HUES64 (cell line): ENCODE measurements around the gene HECW1.

Source experiments
- H3K27ac ChIP-seq: 2 replicates; pipeline ENCODE4 v1.7.0; 2013; ENCODE audit warnings: low read depth, low read length, inconsistent platforms
- H3K27me3 ChIP-seq: 2 replicates; pipeline ENCODE4 v1.6.1; 2013; ENCODE audit warnings: mild to moderate bottlenecking, low read length; ENCODE audit not compliant: insufficient read depth
- H3K36me3 ChIP-seq: 2 replicates; pipeline ENCODE4 v1.6.1; 2013; ENCODE audit warnings: mild to moderate bottlenecking, low read length; ENCODE audit not compliant: insufficient read depth
- H3K4me1 ChIP-seq: 2 replicates; pipeline ENCODE4 v1.6.1; 2013; ENCODE audit warnings: mild to moderate bottlenecking, low read length, moderate library complexity; ENCODE audit not compliant: insufficient read depth
- H3K4me3 ChIP-seq: 2 replicates; pipeline ENCODE4 v1.5.1; 2013; ENCODE audit warnings: mild to moderate bottlenecking, low read length, moderate library complexity
- H3K9ac ChIP-seq: 2 replicates; pipeline ENCODE4 v1.6.1; 2013; ENCODE audit warnings: mild to moderate bottlenecking, low read depth, low read length
- H3K9me3 ChIP-seq: 2 replicates; pipeline ENCODE4 v1.6.1; 2013; ENCODE audit warnings: low read depth, low read length; ENCODE audit not compliant: insufficient read depth
- WGBS: fragments of 150-250, 120-280 bp; methylation state at CpG from one replicate; pipeline ENCODE4 v1.1.7; 2013; ENCODE audit warnings: missing lambda C conversion rate; 5-methylcytosine and 5-hydroxymethylcytosine counted together

Gene HECW1

GRCh38 chr7:43542716-43543115, 430.3 kb downstream of the HECW1 start:
- WGBS: 100% methylated on average over 4 of the region's 5 CpGs

DNA sequence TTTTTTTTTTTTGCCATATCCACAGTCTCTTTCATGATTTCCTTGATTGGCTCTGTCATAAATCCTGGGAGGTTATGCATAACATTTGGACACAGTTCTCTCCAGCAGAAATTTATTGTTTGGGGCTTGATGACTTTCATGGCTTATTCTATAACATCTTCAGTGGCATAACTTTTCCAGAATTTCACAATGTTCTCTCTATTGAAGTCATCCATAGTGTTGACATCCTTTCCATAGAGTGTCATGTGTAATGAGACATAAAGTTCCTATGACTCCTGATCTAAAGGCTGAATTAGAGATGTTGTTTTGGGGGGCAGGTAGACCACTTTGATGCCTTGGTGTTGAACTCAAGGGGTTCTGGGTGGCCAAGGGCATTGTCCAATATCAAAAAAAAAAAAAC, 433.8 kb downstream of the HECW1 start:
- Histone ChIP-seq H3K4me3 (no peak overlapping the region), H3K36me3 (no peaks in the 10 kb centered on the region), H3K27ac (no peak overlapping the region), H3K9me3 (no peaks in the 10 kb centered on the region), H3K27me3 (no peaks in the 10 kb centered on the region), H3K4me1 (no peaks in the 10 kb centered on the region), H3K9ac (no peak overlapping the region)

More at GRCh38 chr7:43542716-43543115, 430.3 kb downstream of the HECW1 start:
- Histone ChIP-seq H3K27ac (no peak overlapping the region), H3K9me3 (no peaks in the 10 kb centered on the region), H3K36me3 (no peaks in the 10 kb centered on the region), H3K9ac (no peak overlapping the region), H3K4me3 (no peak overlapping the region), H3K4me1 (no peaks in the 10 kb centered on the region), H3K27me3 (no peaks in the 10 kb centered on the region)

GRCh38 chr7:43550427-43550826, 438.0 kb downstream of the HECW1 start:
- Histone ChIP-seq H3K27me3 (no peaks in the 10 kb centered on the region), H3K27ac (no peak overlapping the region), H3K4me1 (peaks cover 4% of the 10 kb centered on the region; the same call in 1 of the 2 replicates), H3K36me3 (no peaks in the 10 kb centered on the region), H3K9ac (no peak overlapping the region), H3K9me3 (no peaks in the 10 kb centered on the region), H3K4me3 (no peak overlapping the region)
- WGBS: 96% methylated on average over 16 of the region's 16 CpGs

DNA sequence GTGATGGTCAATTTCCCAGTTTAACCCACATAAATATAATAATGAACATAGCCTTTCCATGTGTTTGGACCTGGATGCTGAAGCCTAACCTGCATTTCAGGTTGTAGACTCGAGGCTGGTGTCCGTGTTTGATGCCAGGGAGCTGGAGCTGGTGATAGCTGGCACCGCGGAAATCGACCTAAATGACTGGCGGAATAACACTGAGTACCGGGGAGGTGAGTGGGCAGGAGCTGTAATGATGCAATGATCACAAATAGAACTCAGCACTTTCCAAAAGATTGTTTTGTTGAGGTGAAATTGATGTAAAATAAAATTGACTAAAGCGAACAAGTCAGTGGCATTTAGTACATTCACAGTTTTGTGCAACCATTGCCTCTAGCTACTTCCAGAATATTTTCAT, 439.7 kb downstream of the HECW1 start:
- no peak overlapping the region for H3K9ac ChIP-seq
- no peaks in the 10 kb centered on the region for H3K27me3 ChIP-seq
- no peaks in the 10 kb centered on the region for H3K36me3 ChIP-seq
- peaks cover 6% of the 10 kb centered on the region; the same call in 1 of the 2 replicates for H3K4me1 ChIP-seq
- no peak overlapping the region for H3K4me3 ChIP-seq
- 94% methylated on average over 8 of the region's 8 CpGs for WGBS
- H3K27ac ChIP-seq: no peak overlapping the region
- no peaks in the 10 kb centered on the region for H3K9me3 ChIP-seq

DNA sequence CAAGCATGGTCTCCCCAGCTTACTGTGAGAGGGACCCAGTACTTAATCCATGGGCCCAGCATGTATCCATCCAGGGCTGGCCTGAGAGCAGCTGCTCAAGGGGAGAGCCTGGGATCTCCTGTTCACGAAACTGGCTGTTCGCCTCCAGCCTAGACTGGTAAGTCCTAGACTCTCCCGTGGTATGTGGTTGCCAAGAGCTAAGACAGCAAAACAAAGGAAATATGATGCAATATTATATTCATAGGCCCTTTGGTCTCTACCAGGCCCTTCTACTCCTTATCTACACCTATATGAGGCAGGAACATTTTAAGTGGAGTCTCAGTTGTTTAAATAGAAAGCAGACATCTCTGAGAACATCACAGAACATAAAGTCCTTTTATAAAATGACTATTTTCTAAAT, 441.6 kb downstream of the HECW1 start:
- 96% methylated on average over 3 of the region's 3 CpGs for WGBS
- no peaks in the 10 kb centered on the region for H3K27me3 ChIP-seq
- no peak overlapping the region for H3K4me3 ChIP-seq

DNA sequence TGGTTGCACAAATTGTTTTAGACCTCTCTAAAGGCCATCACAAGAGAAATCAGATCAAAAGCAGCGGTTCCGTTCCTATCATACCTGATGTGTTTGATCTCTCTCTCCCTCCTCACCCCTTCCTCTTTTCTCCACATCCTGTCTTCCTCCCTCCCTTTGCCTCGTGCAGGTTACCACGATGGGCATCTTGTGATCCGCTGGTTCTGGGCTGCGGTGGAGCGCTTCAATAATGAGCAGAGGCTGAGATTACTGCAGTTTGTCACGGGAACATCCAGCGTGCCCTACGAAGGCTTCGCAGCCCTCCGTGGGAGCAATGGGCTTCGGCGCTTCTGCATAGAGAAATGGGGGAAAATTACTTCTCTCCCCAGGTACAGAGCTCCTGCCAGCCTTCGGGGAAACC, 442.0 kb downstream of the HECW1 start:
- Histone ChIP-seq H3K9me3 (no peaks in the 10 kb centered on the region), H3K4me3 (no peak overlapping the region), H3K4me1 (peaks cover 6% of the 10 kb centered on the region; the same call in 1 of the 2 replicates), H3K9ac (no peak overlapping the region), H3K27me3 (no peaks in the 10 kb centered on the region), H3K36me3 (no peaks in the 10 kb centered on the region), H3K27ac (no peak overlapping the region)
- WGBS: 89% methylated on average over 15 of the region's 15 CpGs

More for the DNA sequence above, 441.6 kb downstream of the HECW1 start:
- Histone ChIP-seq H3K27ac (no peak overlapping the region), H3K9me3 (no peaks in the 10 kb centered on the region), H3K4me1 (peaks cover 6% of the 10 kb centered on the region; the same call in 1 of the 2 replicates), H3K36me3 (no peaks in the 10 kb centered on the region), H3K9ac (no peak overlapping the region)

DNA sequence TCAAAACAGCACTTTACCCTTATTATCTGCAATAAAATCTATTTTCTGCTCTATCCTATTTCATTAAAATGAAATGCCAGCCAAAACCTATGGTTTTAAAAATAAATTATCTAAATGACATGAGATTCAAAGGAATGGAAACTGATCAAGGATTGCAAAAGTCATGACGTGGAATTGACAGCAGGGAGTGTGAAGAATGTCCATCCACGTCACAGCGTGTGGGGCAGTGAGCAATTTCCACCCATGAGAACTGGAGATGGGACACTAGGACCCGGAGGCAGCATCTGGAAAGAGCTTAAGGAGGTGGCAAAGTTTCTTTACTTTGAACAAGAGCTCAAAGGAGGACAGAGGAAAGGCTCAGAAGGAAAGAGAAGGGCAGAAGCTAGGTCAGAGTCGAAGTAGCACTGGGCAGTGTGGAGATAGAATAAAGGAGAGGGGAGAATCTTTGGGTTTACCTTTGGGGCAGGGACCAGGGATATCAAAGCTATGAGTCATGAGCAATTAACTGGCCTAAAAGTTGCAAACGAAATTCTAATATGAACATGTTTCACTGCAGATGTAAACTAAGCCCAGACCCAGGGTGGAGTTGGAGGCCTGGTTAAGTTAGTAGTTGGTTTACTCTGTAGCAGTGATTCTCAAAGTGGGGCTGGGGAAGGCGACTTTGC, 445.5 kb downstream of the HECW1 start:
- no peak overlapping the region for H3K27ac ChIP-seq
- no peak overlapping the region for H3K4me3 ChIP-seq
- no peak overlapping the region for H3K9ac ChIP-seq
- peaks cover 6% of the 10 kb centered on the region; the same call in 1 of the 2 replicates for H3K4me1 ChIP-seq
- no peaks in the 10 kb centered on the region for H3K9me3 ChIP-seq
- WGBS: 90% methylated on average over 7 of the region's 7 CpGs
- H3K36me3 ChIP-seq: no peaks in the 10 kb centered on the region
- no peaks in the 10 kb centered on the region for H3K27me3 ChIP-seq

- no peaks in the 10 kb centered on the region for H3K9me3 ChIP-seq
- WGBS: 93% methylated on average over 14 of the region's 14 CpGs
- H3K4me3 ChIP-seq: no peak overlapping the region
- H3K36me3 ChIP-seq: no peaks in the 10 kb centered on the region
- no peak overlapping the region for H3K9ac ChIP-seq
- H3K27me3 ChIP-seq: no peaks in the 10 kb centered on the region
- no peak overlapping the region for H3K27ac ChIP-seq
- peaks cover 6% of the 10 kb centered on the region; the same call in 1 of the 2 replicates for H3K4me1 ChIP-seq
These were observed 446.9 kb downstream of the HECW1 start for GRCh38 chr7:43559171-43559945.

GRCh38 chr7:43559946-43560335, 447.5 kb downstream of the HECW1 start:
- Histone ChIP-seq H3K4me3 (no peak overlapping the region), H3K36me3 (no peaks in the 10 kb centered on the region), H3K27me3 (no peaks in the 10 kb centered on the region), H3K9ac (no peak overlapping the region), H3K9me3 (no peaks in the 10 kb centered on the region), H3K27ac (no peak overlapping the region), H3K4me1 (peaks cover 5% of the 10 kb centered on the region; the same call in 1 of the 2 replicates)
- WGBS: 98% methylated on average over 2 of the region's 2 CpGs

DNA sequence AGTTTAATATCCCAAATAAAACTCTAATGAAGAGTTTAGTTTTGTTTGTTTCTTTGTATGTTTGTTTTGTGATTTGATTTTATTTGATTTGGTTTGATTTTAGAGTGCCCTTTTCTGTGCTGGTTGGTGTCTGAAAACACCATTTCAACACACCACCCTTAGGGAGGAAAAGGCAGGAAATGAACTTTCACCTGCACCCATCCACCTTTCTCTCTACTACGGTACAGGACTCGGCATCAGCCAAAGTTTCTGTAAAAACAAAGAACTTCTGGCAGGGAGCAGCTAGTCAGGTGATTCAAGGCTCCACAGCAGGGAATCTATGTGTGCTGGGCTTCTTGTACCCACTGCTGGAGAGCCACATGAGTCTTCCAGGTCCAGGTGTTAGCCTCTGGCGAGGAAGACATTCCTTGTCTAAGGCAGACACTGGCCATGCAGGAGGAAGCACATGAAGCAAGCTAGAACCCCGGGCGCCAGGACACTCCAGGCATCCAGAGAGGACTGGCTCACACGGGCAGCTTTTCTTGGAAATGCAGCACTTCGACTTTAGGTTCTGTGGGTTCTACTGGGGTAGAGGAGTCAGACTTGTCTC, 448.4 kb downstream of the HECW1 start:
- Histone ChIP-seq H3K9ac (no peak overlapping the region), H3K27me3 (no peaks in the 10 kb centered on the region), H3K36me3 (no peaks in the 10 kb centered on the region), H3K4me3 (no peak overlapping the region), H3K27ac (no peak overlapping the region), H3K9me3 (no peaks in the 10 kb centered on the region), H3K4me1 (no peaks in the 10 kb centered on the region)
- 93% methylated on average over 7 of the region's 7 CpGs for WGBS

- no peaks in the 10 kb centered on the region for H3K36me3 ChIP-seq
- H3K27ac ChIP-seq: no peak overlapping the region
- no peaks in the 10 kb centered on the region for H3K4me1 ChIP-seq
- H3K27me3 ChIP-seq: no peaks in the 10 kb centered on the region
- WGBS: 100% methylated on average over 3 of the region's 3 CpGs
- H3K9me3 ChIP-seq: no peaks in the 10 kb centered on the region
- H3K4me3 ChIP-seq: no peak overlapping the region
- no peak overlapping the region for H3K9ac ChIP-seq
These were observed 449.9 kb downstream of the HECW1 start for GRCh38 chr7:43562383-43562782.
